T-cell (primary cell): ENCODE data around the gene GJB3. TPM values are rescaled to one million over a fixed set of nuclear protein-coding genes. Genes with fewer than 3 reads are reported as not detected.

Experiments used
- ATAC-seq, 4 experiments: fragments of 200-7000 bp in 3 of 4; fragments of 150-1000 bp in 1 of 4; cut with Tn5 transposase; replicated peaks in 1 of 4; 1 replicate in 3 of 4; 2 replicates in 1 of 4; pipeline ENCODE4 v1.10.0; 2021; ENCODE audit warnings: moderate library complexity in 3 of 4, mild to moderate bottlenecking in 2 of 4, moderate number of reproducible peaks in 1 of 4
- CTCF ChIA-PET, 2 donors: fragments of 300-600 bp; sonication (Branson Sonifier 250); formaldehyde crosslinking; loops; one replicate each; lab custom pipeline; 2022; ENCODE audit warnings: antibody characterized with exemption in 2 of 2; lab: Charles Lee
- POLR2A ChIA-PET, 2 donors: fragments of 300-600 bp; sonication (Branson Sonifier 250); formaldehyde crosslinking; loops; one replicate each; lab custom pipeline; 2022; ENCODE audit warnings: antibody characterized with exemption in 2 of 2; lab: Charles Lee
- DNase-seq, 35 experiments: peaks; one replicate each; pipeline versions ENCODE4 v3.0.0 to v3.0.0-alpha.2; 2013 to 2023
- H3K27ac ChIP-seq: one replicate; pipeline ENCODE4 v1.5.1; 2013; ENCODE audit warnings: low read length
- H3K27me3 ChIP-seq, 2 experiments: replicated peaks in 1 of 2; 1 replicate in 1 of 2; 2 replicates in 1 of 2; pipeline versions ENCODE4 v1.6.1 to v1.7.0; 2013; ENCODE audit warnings: low read length in 1 of 2, mixed read lengths in 1 of 2; ENCODE audit not compliant: control insufficient read depth in 2 of 2, insufficient read depth in 2 of 2; ENCODE audit errors: extremely low read depth in 1 of 2
- H3K36me3 ChIP-seq, 2 donors: 1 replicate in 1 of 2; 2 replicates in 1 of 2; pipeline versions ENCODE4 v1.6.1 to v1.7.0; 2013; ENCODE audit warnings: low read length in 1 of 2; ENCODE audit not compliant: control insufficient read depth in 2 of 2, insufficient read depth in 1 of 2; ENCODE audit errors: extremely low read depth in 1 of 2
- H3K4me1 ChIP-seq, 2 experiments: 1 replicate in 1 of 2; 2 replicates in 1 of 2; pipeline versions ENCODE4 v1.6.1 to v1.7.0; 2013; ENCODE audit warnings: low read length in 2 of 2, mixed read lengths in 1 of 2; ENCODE audit not compliant: insufficient read depth in 2 of 2, control insufficient read depth in 1 of 2; ENCODE audit errors: extremely low read depth in 1 of 2
- H3K4me3 ChIP-seq, 2 donors: 1 replicate in 1 of 2; 2 replicates in 1 of 2; pipeline versions ENCODE4 v1.5.1 to v1.7.0; 2013; ENCODE audit warnings: mild to moderate bottlenecking in 2 of 2, low read length in 1 of 2, moderate library complexity in 1 of 2; ENCODE audit not compliant: control insufficient read depth in 1 of 2; ENCODE audit errors: extremely low read depth in 1 of 2
- H3K9me3 ChIP-seq: 2 replicates; pipeline ENCODE4 v1.7.0; 2013
- H3K27ac Mint-ChIP-seq, 2 donors: one replicate each; pipeline ENCODE4 v1.8.0; 2020 to 2021; ENCODE audit warnings: mild to moderate bottlenecking in 2 of 2, mixed read lengths in 2 of 2
- H3K27me3 Mint-ChIP-seq, 2 donors: one replicate each; pipeline ENCODE4 v1.8.0; 2021 to 2022; ENCODE audit warnings: mixed read lengths in 2 of 2
- H3K36me3 Mint-ChIP-seq: one replicate; pipeline ENCODE4 v1.8.0; 2021; ENCODE audit warnings: mixed read lengths
- H3K4me1 Mint-ChIP-seq, 3 donors: one replicate each; pipeline ENCODE4 v1.8.0; 2020 to 2022; ENCODE audit warnings: mixed read lengths in 3 of 3, mild to moderate bottlenecking in 1 of 3
- H3K4me3 Mint-ChIP-seq, 3 donors: one replicate each; pipeline ENCODE4 v1.8.0; 2020 to 2022; ENCODE audit warnings: mild to moderate bottlenecking in 3 of 3, mixed read lengths in 3 of 3, moderate library complexity in 3 of 3
- H3K9me3 Mint-ChIP-seq, 3 donors: one replicate each; pipeline ENCODE4 v1.8.0; 2020 to 2022; ENCODE audit warnings: mixed read lengths in 3 of 3
- WGBS: methylation state at CpG from one replicate; pipeline ENCODE4 v1.1.5; 2013; ENCODE audit warnings: missing lambda C conversion rate; ENCODE audit not compliant: insufficient coverage; 5-methylcytosine and 5-hydroxymethylcytosine counted together
- total RNA-seq, 35 experiments: library from RNA in 6 of 35; stranded (reverse) in 6 of 35; fragments of 120-200 nt in 1 of 35; gene quantifications; one replicate each; pipeline versions ENCODE4 v1.2.1 to v1.2.4 and lab custom pipeline; 2013 to 2026

The GJB3 gene
- total RNA-seq, 5 donors from 2014 or later (not counting 1 experiment from before 2014, with no cell fraction given): not detected

GRCh38 chr1:34757386-34757785, 23.6 kb upstream of the GJB3 start:
- POLR2A ChIA-PET: no interaction called here
- H3K4me1 Mint-ChIP-seq: no peaks in the 10 kb centered on the region

GRCh38 chr1:34758751-34759150, 22.3 kb upstream of the GJB3 start:
- ChIA-PET POLR2A (no interaction called here), CTCF (no interaction called here)
- 87% methylated on average over 3 of the region's 4 CpGs for WGBS
- no peaks in the 10 kb centered on the region for H3K9me3 ChIP-seq
- no peak overlapping the region for H3K27ac Mint-ChIP-seq
- ATAC-seq (no peak), DNase-seq (no peak)
- peaks cover 12 to 19% of the 10 kb centered on the region in 2 donors for H3K27me3 Mint-ChIP-seq
- no peaks in the 10 kb centered on the region for H3K9me3 Mint-ChIP-seq
- no peak overlapping the region for H3K27ac ChIP-seq
- H3K36me3 Mint-ChIP-seq: no peaks in the 10 kb centered on the region
- no peak overlapping the region for H3K4me3 ChIP-seq
- peaks cover 0 to 48% of the 10 kb centered on the region in 2 experiments for H3K27me3 ChIP-seq
- no peak overlapping the region for H3K4me3 Mint-ChIP-seq
- H3K4me1 Mint-ChIP-seq: no peaks in the 10 kb centered on the region
- H3K4me1 ChIP-seq: no peaks in the 10 kb centered on the region
- H3K36me3 ChIP-seq: no peaks in the 10 kb centered on the region

More at GRCh38 chr1:34757386-34757785, 23.6 kb upstream of the GJB3 start:
- Mint-ChIP-seq H3K27ac (no peak overlapping the region), H3K9me3 (no peaks in the 10 kb centered on the region), H3K36me3 (no peaks in the 10 kb centered on the region), H3K4me3 (no peak overlapping the region), H3K27me3 (peaks cover 4 to 11% of the 10 kb centered on the region in 2 donors)
- no peaks in the 10 kb centered on the region for H3K9me3 ChIP-seq
- CTCF ChIA-PET: no interaction called here
- no peaks in the 10 kb centered on the region for H3K4me1 ChIP-seq
- H3K27ac ChIP-seq: no peak overlapping the region
- peaks cover 0 to 38% of the 10 kb centered on the region in 2 experiments for H3K27me3 ChIP-seq
- 90% methylated on average over 20 of the region's 21 CpGs for WGBS
- DNase-seq: no peak
- ATAC-seq: no peak
- H3K36me3 ChIP-seq: no peaks in the 10 kb centered on the region
- no peak overlapping the region for H3K4me3 ChIP-seq

GRCh38 chr1:34759503-34760357, 21.3 kb upstream of the GJB3 start, which contains the start of gene GJB4:
GJB4 (plus strand) TSS chr1:34759740; CDS start chr1:34761255, 1,515 bp downstream.
- no peaks in the 10 kb centered on the region for H3K36me3 ChIP-seq
- POLR2A ChIA-PET: no interaction called here
- peaks cover 0 to 53% of the 10 kb centered on the region in 2 experiments for H3K27me3 ChIP-seq
- Mint-ChIP-seq H3K4me3 (no peak within 1 kb of the TSS), H3K27ac (no peak within 1 kb of the TSS), H3K4me1 (no peaks in the 10 kb centered on the region), H3K36me3 (no peaks in the 10 kb centered on the region), H3K9me3 (no peaks in the 10 kb centered on the region), H3K27me3 (peaks cover 12 to 20% of the 10 kb centered on the region in 2 donors)
- no peaks in the 10 kb centered on the region for H3K9me3 ChIP-seq
- no peak within 1 kb of the TSS for H3K4me3 ChIP-seq
- H3K27ac ChIP-seq: no peak within 1 kb of the TSS
- no peak for ATAC-seq
- WGBS: 70% methylated on average over 7 of the region's 10 CpGs
- DNase-seq: no peak
- CTCF ChIA-PET: no interaction called here
- no peaks in the 10 kb centered on the region for H3K4me1 ChIP-seq

- Mint-ChIP-seq H3K27ac (no peak overlapping the region), H3K4me1 (no peaks in the 10 kb centered on the region), H3K9me3 (no peaks in the 10 kb centered on the region), H3K27me3 (peaks cover 12 to 20% of the 10 kb centered on the region in 2 donors), H3K36me3 (no peaks in the 10 kb centered on the region), H3K4me3 (no peak overlapping the region)
- Histone ChIP-seq H3K9me3 (no peaks in the 10 kb centered on the region), H3K4me3 (no peak overlapping the region), H3K27me3 (peaks cover 0 to 54% of the 10 kb centered on the region in 2 experiments), H3K4me1 (no peaks in the 10 kb centered on the region), H3K36me3 (no peaks in the 10 kb centered on the region), H3K27ac (no peak overlapping the region)
- POLR2A ChIA-PET: no interaction called here
- CTCF ChIA-PET: no interaction called here
- WGBS: 90% methylated on average over 32 of the region's 33 CpGs
- ATAC-seq (no peak), DNase-seq (no peak)
These were observed 19.7 kb upstream of the GJB3 start for GRCh38 chr1:34761176-34761761.

- ATAC-seq: no peak
These were observed 19.2 kb upstream of the GJB3 start for GRCh38 chr1:34761776-34762307.

GRCh38 chr1:34762474-34763141, 18.4 kb upstream of the GJB3 start:
- Mint-ChIP-seq H3K36me3 (no peaks in the 10 kb centered on the region), H3K4me3 (no peak overlapping the region), H3K9me3 (no peaks in the 10 kb centered on the region), H3K27me3 (peaks cover 12 to 18% of the 10 kb centered on the region in 2 donors), H3K27ac (no peak overlapping the region), H3K4me1 (no peaks in the 10 kb centered on the region)
- H3K27ac ChIP-seq: no peak overlapping the region
- ChIA-PET CTCF (no interaction called here), POLR2A (no interaction called here)
- ATAC-seq (no peak), DNase-seq (no peak)
- H3K4me3 ChIP-seq: no peak overlapping the region
- peaks cover 0 to 50% of the 10 kb centered on the region in 2 experiments for H3K27me3 ChIP-seq
- WGBS: 66% methylated on average over 5 of the region's 7 CpGs
- no peaks in the 10 kb centered on the region for H3K4me1 ChIP-seq
- H3K9me3 ChIP-seq: no peaks in the 10 kb centered on the region
- no peaks in the 10 kb centered on the region for H3K36me3 ChIP-seq

More at GRCh38 chr1:34761776-34762307, 19.2 kb upstream of the GJB3 start:
- CTCF ChIA-PET: no interaction called here
- no peak overlapping the region for H3K27ac ChIP-seq
- no peak overlapping the region for H3K4me3 ChIP-seq
- Mint-ChIP-seq H3K27ac (no peak overlapping the region), H3K4me1 (no peaks in the 10 kb centered on the region), H3K36me3 (no peaks in the 10 kb centered on the region), H3K9me3 (no peaks in the 10 kb centered on the region), H3K27me3 (peaks cover 12 to 18% of the 10 kb centered on the region in 2 donors), H3K4me3 (no peak overlapping the region)
- H3K4me1 ChIP-seq: no peaks in the 10 kb centered on the region
- H3K36me3 ChIP-seq: no peaks in the 10 kb centered on the region
- 82% methylated on average over 9 of the region's 13 CpGs for WGBS
- H3K9me3 ChIP-seq: no peaks in the 10 kb centered on the region
- POLR2A ChIA-PET: no interaction called here
- DNase-seq: no peak
- peaks cover 0 to 54% of the 10 kb centered on the region in 2 experiments for H3K27me3 ChIP-seq
